Fibroblast of lung (primary cell): Measurements from ENCODE around the gene DZANK1.

Source experiments
- EZH2 ChIP-seq: IDR thresholded peaks from 2 replicates; pipeline ENCODE4 v1.5.1; 2012; ENCODE audit warnings: low read length, control low read depth, mild to moderate bottlenecking; ENCODE audit errors: missing control alignments
- TF ChIP-seq, protein P1 (sequence below), 2 donors: IDR thresholded peaks in 1 of 2; conservative IDR thresholded peaks in 1 of 2; 1 replicate in 1 of 2; 2 replicates in 1 of 2; pipeline ENCODE4 v1.5.1; 2011 to 2012; ENCODE audit warnings: low read length in 2 of 2, control low read depth in 1 of 2, inconsistent platforms in 1 of 2, low read depth in 1 of 2, mild to moderate bottlenecking in 1 of 2

DNA sequence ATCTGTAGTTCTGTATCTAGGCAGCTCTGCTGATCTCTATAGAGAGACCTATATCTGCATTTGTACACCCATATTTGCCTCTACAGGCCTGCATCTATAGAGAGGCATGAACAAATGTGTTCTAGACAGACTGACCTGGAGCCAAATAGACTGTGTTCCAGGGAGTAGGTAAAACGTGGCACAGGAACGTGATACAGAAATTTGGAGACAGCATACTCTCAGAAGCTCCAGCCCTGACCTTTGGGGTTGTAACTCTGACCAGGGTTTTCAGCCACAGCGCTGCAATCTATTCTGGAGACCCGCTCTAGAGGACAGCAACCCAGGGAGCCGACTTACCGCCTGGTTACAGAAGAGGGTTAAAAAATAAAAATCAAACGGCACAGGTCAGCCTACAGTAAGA lies 29.2 kb upstream of the DZANK1 start:
- TF ChIP-seq, protein P1, sequence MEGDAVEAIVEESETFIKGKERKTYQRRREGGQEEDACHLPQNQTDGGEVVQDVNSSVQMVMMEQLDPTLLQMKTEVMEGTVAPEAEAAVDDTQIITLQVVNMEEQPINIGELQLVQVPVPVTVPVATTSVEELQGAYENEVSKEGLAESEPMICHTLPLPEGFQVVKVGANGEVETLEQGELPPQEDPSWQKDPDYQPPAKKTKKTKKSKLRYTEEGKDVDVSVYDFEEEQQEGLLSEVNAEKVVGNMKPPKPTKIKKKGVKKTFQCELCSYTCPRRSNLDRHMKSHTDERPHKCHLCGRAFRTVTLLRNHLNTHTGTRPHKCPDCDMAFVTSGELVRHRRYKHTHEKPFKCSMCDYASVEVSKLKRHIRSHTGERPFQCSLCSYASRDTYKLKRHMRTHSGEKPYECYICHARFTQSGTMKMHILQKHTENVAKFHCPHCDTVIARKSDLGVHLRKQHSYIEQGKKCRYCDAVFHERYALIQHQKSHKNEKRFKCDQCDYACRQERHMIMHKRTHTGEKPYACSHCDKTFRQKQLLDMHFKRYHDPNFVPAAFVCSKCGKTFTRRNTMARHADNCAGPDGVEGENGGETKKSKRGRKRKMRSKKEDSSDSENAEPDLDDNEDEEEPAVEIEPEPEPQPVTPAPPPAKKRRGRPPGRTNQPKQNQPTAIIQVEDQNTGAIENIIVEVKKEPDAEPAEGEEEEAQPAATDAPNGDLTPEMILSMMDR (conservative IDR thresholded peaks at IDR 0.05 in 1 of 2, IDR thresholded peaks at IDR 0.05 in 1 of 2; ENCODE audit: low read depth in 1 of 2, low read length in 2 of 2): no peak
- TF ChIP-seq EZH2: no peak
